H1 (cell line): ENCODE data around the gene NDUFA12. TPM values are rescaled to one million over a fixed set of nuclear protein-coding genes. Genes with fewer than 3 reads are reported as not detected.

Experiments
- BACH1 ChIP-seq: IDR thresholded peaks from 2 replicates; pipeline ENCODE4 v1.6.1; 2012; ENCODE audit warnings: low read length, improper control_type of control experiment
- BRCA1 ChIP-seq: IDR thresholded peaks from 2 replicates; pipeline ENCODE4 v1.6.1; 2012; ENCODE audit warnings: low read depth, low read length, improper control_type of control experiment
- CREB1 ChIP-seq: IDR thresholded peaks from 2 replicates; pipeline ENCODE4 v1.6.1; 2012; ENCODE audit warnings: inconsistent platforms
- POLR2A ChIP-seq, 2 experiments: IDR thresholded peaks; 1 replicate in 1 of 2; 2 replicates in 1 of 2; pipeline ENCODE4 v1.6.1; 2011; ENCODE audit warnings: low read depth in 2 of 2, low read length in 2 of 2, mild to moderate bottlenecking in 2 of 2; ENCODE audit errors: control extremely low read depth in 1 of 2
- RAD21 ChIP-seq, 2 experiments: IDR thresholded peaks in 1 of 2; conservative IDR thresholded peaks in 1 of 2; 2 replicates each; pipeline ENCODE4 v1.6.1; 2011; ENCODE audit warnings: low read depth in 2 of 2, low read length in 2 of 2, improper control_type of control experiment in 1 of 2, inconsistent platforms in 1 of 2, mild to moderate bottlenecking in 1 of 2, moderate library complexity in 1 of 2
- TEAD4 ChIP-seq: IDR thresholded peaks from 2 replicates; pipeline ENCODE4 v1.6.1; 2012; ENCODE audit warnings: low read depth, low read length, inconsistent platforms, mixed read lengths
- polyA plus RNA-seq, 7 experiments: library from polyadenylated mRNA; depleted of rRNA in 3 of 7; stranded (reverse) in 5 of 7; unstranded in 2 of 7; fragments of >200 nt in 5 of 7; fragments of 200-250 nt in 2 of 7; gene quantifications; 1 replicate in 5 of 7; 2 replicates in 1 of 7; 4 replicates in 1 of 7; pipeline versions ENCODE4 v1.2.1 to v1.2.3, GENCODE V29; 2011 to 2013; ENCODE audit warnings: missing spikeins in 2 of 7, mixed read lengths in 2 of 7
- total RNA-seq: library from RNA; stranded (reverse); fragmentation: NEBNext Ultra II Directional; extraction: Animal tissue kit (Norgen Biotek cat#: 25700); gene quantifications from 2 replicates; pipeline ENCODE4 v1.2.1, GENCODE V29; 2021

The NDUFA12 gene
- total and polyA plus RNA-seq, 2 of the 8 experiments (the other 6 are each of a cell fraction or from before 2014, with no cell fraction given), result 98.1 to 157 TPM

DNA sequence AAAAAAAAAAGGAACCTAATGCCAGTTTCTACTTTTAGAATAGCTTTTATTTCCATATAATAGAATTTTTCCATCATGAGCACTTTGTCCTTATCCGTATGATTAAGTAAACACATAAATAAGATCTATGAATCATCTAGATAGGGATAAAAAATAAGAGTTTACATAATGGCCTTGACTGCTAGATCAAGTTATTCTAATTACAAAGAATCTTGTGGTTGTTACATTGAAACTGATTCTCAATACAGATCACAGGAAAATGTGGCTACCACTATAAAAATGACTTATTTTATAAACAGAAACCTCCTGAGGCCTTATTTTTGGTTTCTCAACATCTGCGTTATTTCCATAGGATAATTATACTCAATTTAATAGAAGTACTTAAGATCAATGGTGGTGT is 34.4 kb upstream of the NDUFA12 start (continued):
- TF ChIP-seq BACH1 (no peak), TEAD4 (no peak), CREB1 (no peak), POLR2A (IDR thresholded peaks at IDR 0.05; ENCODE audit: control extremely low read depth in 1 of 2, low read depth in 2 of 2, low read length in 2 of 2) (no peak), BRCA1 (no peak), RAD21 (IDR thresholded peaks at IDR 0.05 in 1 of 2, conservative IDR thresholded peaks at IDR 0.05 in 1 of 2; ENCODE audit: low read depth in 2 of 2, low read length in 2 of 2) (no peak)
